Hippocampal formation (tissue), 2 donors: ENCODE measurements around the gene CD164L2.

Source experiments
- DNase-seq, 2 donors: peaks; one replicate each; lab custom pipeline; 2025; lab: John Stamatoyannopoulos, UW

Gene CD164L2

GRCh38 chr1:27405074-27405473 is 21.9 kb upstream of the CD164L2 start:
- DNase-seq, result no peak

GRCh38 chr1:27403931-27404330 is 20.8 kb upstream of the CD164L2 start:
- no peak for DNase-seq

DNA sequence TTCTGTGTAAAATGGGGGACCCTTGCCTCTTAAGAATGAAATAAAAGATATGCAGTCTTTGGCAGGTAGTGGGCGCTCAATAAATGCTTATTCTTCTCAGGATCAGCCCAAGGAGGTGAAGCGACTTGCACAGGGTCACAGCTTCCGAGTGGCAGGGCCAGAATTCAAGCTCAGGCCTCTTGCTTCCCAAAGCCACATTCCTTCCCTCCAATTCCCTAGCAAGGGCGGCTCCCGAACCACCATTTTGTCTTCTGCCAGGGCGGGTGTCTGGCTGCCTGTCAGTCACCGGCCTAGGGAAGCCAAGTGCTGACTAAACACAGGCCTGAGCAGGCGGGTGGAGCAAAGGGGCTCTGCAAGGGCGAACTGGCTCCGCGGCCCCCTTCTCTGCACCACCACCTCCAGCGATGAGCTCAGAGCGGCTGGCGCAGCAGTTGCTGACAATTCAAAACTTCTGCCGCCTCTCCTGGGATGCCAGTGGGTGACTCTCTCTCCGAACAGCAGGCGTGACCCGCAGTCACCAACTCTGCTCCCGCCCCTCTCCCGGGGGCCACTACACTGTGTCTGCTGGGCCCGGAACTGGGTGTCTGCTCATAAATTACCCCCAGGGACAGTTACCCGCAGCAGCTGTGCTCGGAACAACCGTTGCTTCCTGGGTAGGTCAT is 20.1 kb upstream of the CD164L2 start:
- DNase-seq, result peak in 1 of 2 donors; percentile 27

- DNase-seq, result peak; percentile 46 to 65
Measured at GRCh38 chr1:27402349-27402754, 19.2 kb upstream of the CD164L2 start.

DNA sequence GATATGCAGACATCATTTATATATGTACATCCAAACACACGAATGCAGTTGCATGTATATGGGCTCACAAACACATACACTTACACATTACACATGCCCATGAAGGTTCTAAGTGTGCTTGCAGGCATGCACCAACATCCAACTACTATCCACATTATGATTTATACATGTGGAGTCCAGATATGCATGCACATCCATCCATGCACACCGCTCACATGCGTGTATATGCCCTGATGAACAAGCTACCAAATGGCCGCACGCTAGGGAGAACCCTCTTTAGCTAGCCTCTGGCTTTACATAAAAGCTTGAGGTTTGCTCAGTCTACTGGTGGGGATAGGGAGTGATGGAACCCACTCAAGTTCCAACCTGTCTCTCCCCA is 17.8 kb upstream of the CD164L2 start:
- no peak for DNase-seq

GRCh38 chr1:27400082-27400962 is 17.2 kb upstream of the CD164L2 start:
- DNase-seq, result no peak

DNA sequence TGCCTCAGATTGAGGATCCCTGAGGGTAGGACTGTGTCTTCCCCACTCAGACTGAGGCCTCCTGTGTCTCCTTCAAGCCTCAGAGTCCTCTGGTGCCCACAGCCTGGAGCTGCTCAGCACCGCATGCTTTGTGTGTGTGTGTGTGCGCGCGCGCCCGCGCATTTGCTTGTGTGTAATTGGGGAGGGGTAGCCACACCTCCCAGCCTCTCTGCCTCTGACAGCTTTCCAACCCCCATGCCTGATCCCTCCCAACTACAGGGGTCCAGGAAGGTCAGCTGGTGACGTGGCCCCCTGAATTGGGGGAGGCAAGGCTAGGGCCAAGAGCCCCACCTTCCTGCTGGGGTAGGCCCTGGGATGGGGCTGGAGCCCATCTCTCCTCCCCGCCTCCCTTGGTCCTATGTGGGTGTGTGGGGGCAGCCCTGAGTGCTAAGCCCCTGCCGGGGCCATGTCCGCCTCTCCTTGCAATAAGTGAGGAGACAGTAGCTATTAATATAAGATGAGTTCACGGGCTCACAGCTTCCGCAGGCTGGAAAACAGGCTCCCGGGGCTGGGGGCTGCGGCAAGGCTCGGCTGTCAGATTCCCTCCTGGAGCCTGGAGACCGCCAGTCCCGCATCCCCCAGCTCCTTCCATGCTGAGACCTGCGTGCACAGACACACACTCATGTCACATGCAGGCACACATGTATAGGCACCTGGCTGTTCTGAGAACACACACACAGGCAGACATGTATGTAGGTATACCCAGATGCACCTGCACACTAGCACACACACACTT is 16.3 kb upstream of the CD164L2 start:
- no peak for DNase-seq

DNA sequence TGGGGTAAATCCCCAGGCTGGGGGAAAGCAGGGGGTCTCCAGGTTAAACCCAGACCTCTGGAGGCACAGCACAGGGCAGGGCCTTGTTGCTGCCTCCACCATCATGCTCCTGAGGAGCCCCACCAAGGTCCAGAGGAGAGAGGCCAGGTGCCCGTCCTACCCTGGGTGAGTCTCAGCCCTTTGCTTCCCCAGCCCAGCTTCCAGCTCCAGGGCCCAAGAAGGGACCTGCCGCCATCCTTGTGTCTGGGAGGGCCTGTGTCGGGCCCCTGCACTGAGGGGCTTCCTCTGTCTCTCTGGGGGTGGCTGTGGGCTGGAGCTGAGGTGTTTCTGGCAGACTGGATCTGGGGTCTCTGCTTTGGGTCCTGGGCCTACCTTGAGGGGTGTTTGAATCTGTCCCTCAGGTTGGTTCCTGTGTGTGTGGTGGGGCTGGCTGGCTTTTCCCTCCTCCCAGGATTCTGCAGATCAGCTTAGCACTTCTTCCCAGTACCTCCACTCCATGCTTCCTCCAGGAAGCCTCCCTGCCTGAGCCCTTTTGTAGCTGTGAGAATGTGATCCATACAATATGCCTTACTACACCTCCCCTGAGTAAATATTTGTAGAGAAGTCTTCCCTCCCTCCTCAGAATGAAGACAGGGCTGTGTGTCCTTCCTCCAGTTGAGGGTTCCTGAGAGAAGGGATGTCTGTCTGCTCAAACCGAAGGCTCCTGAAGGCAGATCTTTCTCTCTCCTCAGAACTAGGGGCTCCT is 15.4 kb upstream of the CD164L2 start:
- DNase-seq, result no peak

DNA sequence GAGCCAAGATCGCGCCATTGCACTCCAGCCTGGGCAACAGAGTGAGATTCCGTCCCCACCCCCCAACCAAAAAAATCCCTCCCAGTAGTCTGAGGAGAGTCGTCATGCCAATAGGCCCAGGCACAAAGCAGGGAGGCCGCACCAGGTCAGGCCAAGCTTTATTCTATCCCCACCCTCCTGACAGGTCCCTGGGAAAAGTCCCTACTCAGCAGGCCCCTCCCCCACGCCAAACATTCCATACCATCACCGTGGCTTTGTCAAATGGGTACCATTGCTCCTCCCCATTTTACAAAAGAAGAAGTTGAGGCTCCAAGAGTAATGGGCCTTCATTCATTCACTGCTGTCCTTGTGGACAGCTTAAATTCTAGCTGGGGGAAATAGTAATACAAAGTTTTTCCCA is 14.6 kb upstream of the CD164L2 start:
- no peak for DNase-seq

DNA sequence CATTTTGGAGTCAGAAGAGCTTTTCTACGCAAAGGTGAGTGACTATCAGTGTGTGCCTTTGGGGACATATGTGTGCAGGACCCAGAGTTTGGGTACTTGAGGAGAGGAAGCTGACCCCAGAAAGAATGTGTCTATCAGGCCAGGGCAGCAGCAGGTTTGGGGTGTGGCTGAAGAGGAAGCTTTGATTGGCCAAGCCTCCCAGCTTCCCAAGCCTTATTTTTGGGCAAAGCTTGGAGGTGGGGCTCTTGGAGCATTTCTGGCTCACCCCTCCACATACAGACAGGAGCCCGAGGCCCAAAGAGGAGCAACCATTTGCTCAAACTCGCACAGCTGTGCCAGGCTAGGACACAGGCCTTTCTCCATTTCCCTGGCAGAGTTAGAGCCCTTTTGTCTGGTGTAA is 14.0 kb upstream of the CD164L2 start:
- no peak for DNase-seq

DNA sequence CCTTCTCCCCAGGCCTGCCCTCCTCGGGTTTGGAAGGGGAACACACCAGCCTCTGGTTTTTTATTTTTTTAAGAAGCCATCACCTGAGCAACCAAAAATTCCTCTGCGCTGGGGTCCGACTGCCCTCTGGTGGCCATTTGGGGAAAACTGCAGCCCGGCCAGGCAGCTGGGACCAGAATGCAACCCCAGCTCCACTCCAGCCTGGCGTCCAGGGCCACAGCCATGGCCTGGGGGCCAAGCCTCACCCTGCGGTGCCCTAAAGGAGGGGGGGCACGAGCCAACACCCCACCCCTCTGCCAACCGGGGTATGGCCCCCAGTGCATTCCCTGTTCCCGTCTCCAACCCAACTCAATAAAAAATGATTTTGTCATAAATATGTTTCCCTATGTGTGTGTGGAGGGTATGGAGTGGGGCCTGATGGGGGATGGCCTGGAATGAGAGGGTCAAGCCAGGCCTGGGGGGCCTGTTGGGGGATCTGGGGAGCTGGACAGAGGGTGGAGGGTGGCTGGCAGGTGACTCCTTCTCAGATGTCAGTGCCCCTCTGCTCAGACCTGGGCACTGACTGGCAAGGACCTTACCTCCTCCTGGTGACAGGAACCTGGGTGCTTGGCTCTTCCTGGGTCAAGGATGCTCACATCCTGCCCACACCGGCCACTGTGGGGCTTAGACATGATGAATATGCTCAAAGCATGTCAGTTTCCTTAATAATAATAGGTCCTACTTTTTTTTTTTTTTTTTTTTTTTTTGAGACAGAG is 12.5 kb upstream of the CD164L2 start:
- DNase-seq, result peak; percentile 35 to 46

GRCh38 chr1:27394925-27395324 is 11.8 kb upstream of the CD164L2 start:
- no peak for DNase-seq

DNA sequence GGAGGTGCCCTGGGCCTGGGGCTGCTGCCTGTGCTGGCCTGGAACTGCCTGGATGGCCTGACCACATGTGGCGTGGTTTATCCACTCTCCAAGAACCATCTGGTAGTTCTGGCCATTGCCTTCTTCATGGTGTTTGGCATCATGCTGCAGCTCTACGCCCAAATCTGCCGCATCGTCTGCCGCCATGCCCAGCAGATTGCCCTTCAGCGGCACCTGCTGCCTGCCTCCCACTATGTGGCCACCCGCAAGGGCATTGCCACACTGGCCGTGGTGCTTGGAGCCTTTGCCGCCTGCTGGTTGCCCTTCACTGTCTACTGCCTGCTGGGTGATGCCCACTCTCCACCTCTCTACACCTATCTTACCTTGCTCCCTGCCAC is 11.1 kb upstream of the CD164L2 start:
- DNase-seq, result no peak

- no peak for DNase-seq
Measured at GRCh38 chr1:27393641-27394281, 10.6 kb upstream of the CD164L2 start.

DNA sequence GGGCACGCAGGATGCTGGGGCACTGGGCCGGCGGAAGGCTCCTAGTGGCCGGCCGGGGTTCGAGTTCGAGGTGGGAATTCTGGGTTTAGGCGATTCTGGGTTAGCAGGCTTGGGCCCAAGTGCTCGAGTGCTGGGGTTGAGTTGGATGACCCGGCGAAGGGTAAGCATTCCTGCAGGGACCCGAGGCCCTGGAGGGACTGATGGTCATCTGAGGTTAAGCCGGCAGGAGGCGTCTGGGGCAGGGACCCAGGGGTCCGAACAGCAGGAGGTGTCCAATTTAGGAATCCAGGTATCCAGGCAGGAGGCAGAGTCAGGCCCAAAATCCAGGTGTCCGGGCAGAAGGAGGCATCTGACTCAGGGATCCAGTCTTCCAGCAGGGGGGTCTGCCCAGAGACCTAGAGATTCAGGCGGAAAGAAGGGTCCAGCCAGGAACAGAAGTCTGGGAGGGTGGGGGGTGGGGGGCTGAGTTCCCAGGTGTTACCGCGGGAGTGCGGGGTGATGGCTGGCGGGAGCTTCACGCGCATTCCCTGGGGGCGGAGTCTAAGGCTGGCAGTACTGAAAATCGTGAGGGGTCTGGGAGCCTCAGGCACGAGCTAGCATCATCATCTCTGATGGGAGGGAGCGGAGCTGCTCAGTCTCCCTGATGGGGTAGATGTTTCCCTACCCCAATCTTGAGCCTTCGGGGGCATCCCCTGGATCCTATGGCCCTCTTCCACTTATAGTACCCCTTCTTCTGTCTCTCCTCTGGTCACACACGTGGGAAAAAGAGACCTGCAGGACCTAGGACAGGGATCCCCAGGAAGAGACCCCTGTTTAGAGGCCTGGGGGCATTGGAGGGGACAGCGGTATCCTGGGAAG is 9.9 kb upstream of the CD164L2 start:
- no peak for DNase-seq

DNA sequence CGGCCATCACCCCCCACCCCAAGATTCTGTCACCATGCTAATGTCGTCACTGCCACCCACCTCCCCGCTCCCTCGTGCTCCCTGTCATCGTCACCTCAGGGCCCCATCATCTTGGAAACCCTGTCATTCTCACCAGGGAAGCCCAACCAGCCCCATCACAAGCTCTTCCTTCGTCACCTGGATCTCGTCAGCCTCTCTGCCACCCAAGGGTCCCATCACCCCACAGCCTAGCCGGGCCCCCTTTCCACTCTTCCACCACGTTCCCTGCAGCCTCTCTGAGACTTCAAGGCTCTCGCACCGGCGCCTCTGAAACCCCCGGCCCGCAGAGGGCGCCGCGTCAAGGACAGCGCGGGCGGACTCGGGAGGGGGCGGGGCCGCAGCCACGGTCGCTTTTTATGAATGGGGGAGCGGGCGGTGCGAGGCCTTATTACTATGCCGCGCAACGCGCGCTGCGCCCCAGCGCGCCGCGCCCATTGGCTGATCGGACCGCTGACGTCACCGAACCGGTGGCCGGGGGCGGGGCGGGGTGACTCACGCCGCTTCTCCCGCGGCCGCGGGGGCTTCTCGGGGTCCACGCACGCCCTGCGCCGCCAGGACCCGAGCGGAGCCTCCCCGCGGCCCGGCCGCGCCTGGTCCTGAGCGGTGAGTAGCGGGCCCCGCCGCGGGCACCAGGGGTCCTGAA is 9.1 kb upstream of the CD164L2 start, which contains the start of gene GPR3:
TSS of gene GPR3 (plus strand) at position 527 of the 682 bp plus-strand sequence. CDS start 1,177 bp downstream, outside the sequence.
- peak; percentile 63 to 74 for DNase-seq

DNA sequence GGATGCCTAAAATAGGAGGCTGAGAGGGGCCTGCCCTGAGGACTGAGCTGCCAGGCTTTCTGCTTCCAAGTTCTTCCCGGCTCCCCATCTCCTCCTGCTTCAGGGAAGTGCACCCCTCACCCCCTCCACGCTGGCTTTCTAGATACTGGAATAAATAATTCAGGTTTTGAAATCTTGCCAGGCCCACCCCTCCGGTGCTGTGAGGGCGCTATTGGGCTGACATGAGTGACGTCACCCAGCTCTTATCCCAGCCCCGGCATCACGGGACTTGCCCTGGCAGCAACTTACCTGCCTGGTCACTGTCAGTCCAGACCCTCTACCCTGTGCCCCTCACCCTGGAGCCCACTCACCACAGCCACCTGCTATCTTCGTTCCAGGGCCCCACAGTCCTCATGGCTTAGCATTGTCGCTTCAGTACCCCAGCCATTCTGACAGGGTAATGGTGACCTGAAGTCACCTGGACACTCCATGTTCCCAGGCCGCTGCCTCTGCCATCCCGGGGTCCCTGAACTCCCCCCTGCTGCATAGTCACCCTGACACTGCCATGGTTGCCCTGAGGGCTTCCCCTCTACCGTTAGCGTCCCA is 8.5 kb upstream of the CD164L2 start:
- peak; percentile 21 to 26 for DNase-seq

- DNase-seq, result no peak
Measured at GRCh38 chr1:27388337-27389005, 5.3 kb upstream of the CD164L2 start.
